Naive B cell (primary cell): ENCODE data around the gene PMM2. TPM values are rescaled to one million over a fixed set of nuclear protein-coding genes. Genes with fewer than 3 reads are reported as not detected.
"Not testable (repeated sequence)": the region's sequence is repeated elsewhere in the genome, so short reads cannot be mapped to it uniquely, and the experiment has no call there.

ENCODE experiments used
- ATAC-seq, 2 donors: fragments of 150-1000 bp; cut with Tn5 transposase; 2 replicates each; pipeline ENCODE4 v1.10.0; 2021; ENCODE audit warnings: low read depth in 2 of 2, mild to moderate bottlenecking in 2 of 2, moderate library complexity in 2 of 2
- DNase-seq: peaks from one replicate; pipeline ENCODE4 v3.0.0; 2022
- H3K27ac Mint-ChIP-seq, 6 donors: one replicate each; pipeline ENCODE4 v1.8.0; 2020 to 2022; ENCODE audit warnings: mild to moderate bottlenecking in 6 of 6, mixed read lengths in 6 of 6, moderate library complexity in 5 of 6, inconsistent platforms in 2 of 6
- H3K27me3 Mint-ChIP-seq, 3 donors: one replicate each; pipeline ENCODE4 v1.8.0; 2021 to 2022; ENCODE audit warnings: mixed read lengths in 3 of 3, mild to moderate bottlenecking in 1 of 3
- H3K36me3 Mint-ChIP-seq, 2 donors: one replicate each; pipeline ENCODE4 v1.8.0; 2020 to 2022; ENCODE audit warnings: mixed read lengths in 2 of 2, inconsistent platforms in 1 of 2, mild to moderate bottlenecking in 1 of 2
- H3K4me1 Mint-ChIP-seq, 3 donors: one replicate each; pipeline ENCODE4 v1.8.0; 2020 to 2022; ENCODE audit warnings: mixed read lengths in 3 of 3, inconsistent platforms in 1 of 3, mild to moderate bottlenecking in 1 of 3, moderate library complexity in 1 of 3
- H3K4me3 Mint-ChIP-seq, 8 donors: one replicate each; pipeline ENCODE4 v1.8.0; 2020 to 2022; ENCODE audit warnings: mild to moderate bottlenecking in 8 of 8, mixed read lengths in 8 of 8, moderate library complexity in 8 of 8, inconsistent platforms in 2 of 8
- H3K9me3 Mint-ChIP-seq, 7 donors: one replicate each; pipeline ENCODE4 v1.8.0; 2020 to 2022; ENCODE audit warnings: mixed read lengths in 7 of 7, mild to moderate bottlenecking in 5 of 7, inconsistent platforms in 2 of 7, moderate library complexity in 1 of 7
- polyA plus RNA-seq, 6 donors: library from polyadenylated mRNA; unstranded; fragments of 300-500 nt; fragmentation: Illumina TruSeq; gene quantifications; one replicate each; pipeline ENCODE4 v1.2.3, GENCODE V29; 2021; ENCODE audit warnings: low read depth in 6 of 6

PMM2 gene
- polyA plus RNA-seq, 6 donors from 2014 or later: 19.8 to 33.0 (median 25.1) TPM

GRCh38 chr16:8814095-8814806 is 16.6 kb downstream of the PMM2 start:
- no peak for ATAC-seq
- Mint-ChIP-seq H3K9me3 (no peaks in the 10 kb centered on the region), H3K4me3 (peak overlapping the region in 1 of 8 donors; percentile 30), H3K27me3 (no peaks in the 10 kb centered on the region), H3K27ac (peak overlapping the region in 1 of 6 donors; percentile 47), H3K4me1 (peaks cover 4 to 11% (median 9%) of the 10 kb centered on the region in 3 donors), H3K36me3 (peaks cover 13 to 16% of the 10 kb centered on the region in 2 donors)
- no peak for DNase-seq

GRCh38 chr16:8816967-8817655 is 19.5 kb downstream of the PMM2 start:
- no peak for ATAC-seq
- no peak for DNase-seq
- Mint-ChIP-seq H3K4me1 (peaks cover 15 to 22% (median 17%) of the 10 kb centered on the region in 3 donors), H3K36me3 (peaks cover 8 to 22% of the 10 kb centered on the region in 2 donors), H3K4me3 (no peak overlapping the region), H3K9me3 (no peaks in the 10 kb centered on the region), H3K27ac (peak overlapping the region in 1 of 6 donors; percentile 35), H3K27me3 (no peaks in the 10 kb centered on the region)

- peak overlapping the region in 2 of 8 donors; percentile 65 to 74 for H3K4me3 Mint-ChIP-seq
- no peaks in the 10 kb centered on the region for H3K9me3 Mint-ChIP-seq
- ATAC-seq: peak; percentile 43 to 64
- H3K27ac Mint-ChIP-seq: peak overlapping the region in 5 of 6 donors; percentile 13 to 89 (median 52)
- no peaks in the 10 kb centered on the region for H3K27me3 Mint-ChIP-seq
- peaks cover 8 to 22% of the 10 kb centered on the region in 2 donors for H3K36me3 Mint-ChIP-seq
- peaks cover 18 to 30% (median 21%) of the 10 kb centered on the region in 3 donors for H3K4me1 Mint-ChIP-seq
- no peak for DNase-seq
Observed at GRCh38 chr16:8818504-8819270, 21.0 kb downstream of the PMM2 start.

GRCh38 chr16:8819411-8820034 is 21.9 kb downstream of the PMM2 start:
- peaks cover 8 to 19% of the 10 kb centered on the region in 2 donors for H3K36me3 Mint-ChIP-seq

GRCh38 chr16:8822403-8822802 is 24.8 kb downstream of the PMM2 start:
- Mint-ChIP-seq H3K27me3 (no peaks in the 10 kb centered on the region), H3K36me3 (peaks cover 0 to 9% of the 10 kb centered on the region in 2 donors), H3K9me3 (no peaks in the 10 kb centered on the region), H3K4me3 (no peak overlapping the region), H3K4me1 (peaks cover 18 to 30% (median 21%) of the 10 kb centered on the region in 3 donors), H3K27ac (peak overlapping the region in 2 of 6 donors; percentile 5 to 61)
- no peak for DNase-seq
- no peak for ATAC-seq

More at GRCh38 chr16:8819411-8820034, 21.9 kb downstream of the PMM2 start:
- Mint-ChIP-seq H3K27me3 (no peaks in the 10 kb centered on the region), H3K27ac (peak overlapping the region in 2 of 6 donors; percentile 23 to 89), H3K4me3 (no peak overlapping the region), H3K9me3 (no peaks in the 10 kb centered on the region), H3K4me1 (peaks cover 18 to 30% (median 21%) of the 10 kb centered on the region in 3 donors)
- DNase-seq (no peak), ATAC-seq (no peak)

GRCh38 chr16:8826278-8826879 is 28.7 kb downstream of the PMM2 start:
- Mint-ChIP-seq H3K4me1 (peaks cover 6 to 12% (median 12%) of the 10 kb centered on the region in 3 donors), H3K27me3 (no peaks in the 10 kb centered on the region), H3K9me3 (no peaks in the 10 kb centered on the region), H3K4me3 (no peak overlapping the region), H3K36me3 (peaks cover 0 to 14% of the 10 kb centered on the region in 2 donors), H3K27ac (peak overlapping the region in 2 of 6 donors; percentile 7 to 23)
- DNase-seq: no peak
- no peak for ATAC-seq

GRCh38 chr16:8828541-8829165 is 31.0 kb downstream of the PMM2 start:
- Mint-ChIP-seq H3K27ac (peak overlapping the region in 1 of 6 donors; percentile 13), H3K36me3 (peaks cover 0 to 14% of the 10 kb centered on the region in 2 donors), H3K4me1 (peaks cover 0 to 16% (median 2%) of the 10 kb centered on the region in 3 donors), H3K27me3 (no peaks in the 10 kb centered on the region), H3K4me3 (no peak overlapping the region), H3K9me3 (no peaks in the 10 kb centered on the region)
- DNase-seq (no peak), ATAC-seq (no peak)

GRCh38 chr16:8831450-8831849 is 33.8 kb downstream of the PMM2 start:
- Mint-ChIP-seq H3K27ac (peak overlapping the region in 1 of 6 donors; percentile 23), H3K4me3 (no peak overlapping the region), H3K36me3 (peaks cover 0 to 14% of the 10 kb centered on the region in 2 donors), H3K9me3 (no peaks in the 10 kb centered on the region), H3K4me1 (peaks cover 0 to 19% (median 7%) of the 10 kb centered on the region in 3 donors), H3K27me3 (no peaks in the 10 kb centered on the region)
- no peak for DNase-seq
- ATAC-seq: no peak

GRCh38 chr16:8831871-8832716 is 34.5 kb downstream of the PMM2 start:
- Mint-ChIP-seq H3K9me3 (no peaks in the 10 kb centered on the region), H3K27ac (peak overlapping the region in 2 of 6 donors; percentile 4 to 23), H3K4me1 (peaks cover 0 to 19% (median 7%) of the 10 kb centered on the region in 3 donors), H3K27me3 (no peaks in the 10 kb centered on the region), H3K4me3 (peak overlapping the region in 1 of 8 donors; percentile 18), H3K36me3 (peaks cover 0 to 14% of the 10 kb centered on the region in 2 donors)
- DNase-seq (no peak), ATAC-seq (no peak)

GRCh38 chr16:8832717-8833105 is 35.1 kb downstream of the PMM2 start:
- Mint-ChIP-seq H3K36me3 (peaks cover 0 to 14% of the 10 kb centered on the region in 2 donors), H3K9me3 (no peaks in the 10 kb centered on the region), H3K4me3 (no peak overlapping the region), H3K27ac (peak overlapping the region in 1 of 6 donors; percentile 73), H3K27me3 (no peaks in the 10 kb centered on the region), H3K4me1 (peaks cover 0 to 19% (median 7%) of the 10 kb centered on the region in 3 donors)
- no peak for ATAC-seq
- DNase-seq: no peak

- H3K4me3 Mint-ChIP-seq, DNase-seq, H3K27ac Mint-ChIP-seq, H3K27me3 Mint-ChIP-seq, H3K9me3 Mint-ChIP-seq, ATAC-seq, H3K36me3 Mint-ChIP-seq: not testable (repeated sequence)
- H3K4me1 Mint-ChIP-seq: peaks cover 0 to 14% (median 7%) of the 10 kb centered on the region in 3 donors
Observed at GRCh38 chr16:8836797-8837196, 39.2 kb downstream of the PMM2 start.
